T47D (cell line): ENCODE measurements around the gene ERC1.
"Not testable (repeated sequence)": the region's sequence is repeated elsewhere in the genome, so short reads cannot be mapped to it uniquely, and the experiment has no call there.

ENCODE experiments used
- DNase-seq, 2 experiments: peaks; one replicate each; pipeline versions ENCODE4 v3.0.0 to v3.0.0-alpha.2; 2011 to 2012; ENCODE audit warnings: low read depth in 1 of 2, low spot score in 1 of 2
- JUND ChIP-seq: IDR thresholded peaks from 2 replicates; pipeline ENCODE4 v1.6.1; 2012; ENCODE audit warnings: low read depth
- in situ Hi-C: cut with HindIII; loops from 2 replicates; pipeline ENCODE4 v1.10.0; 2016; ENCODE audit warnings: low sequenced_read_pairs, low pct_unique_long_range_greater_than_20kb

ERC1 gene

GRCh38 chr12:1050059-1050707, 59.2 kb downstream of the ERC1 start:
- peak in 1 of 2 experiments; percentile 77 for DNase-seq
- no peak for TF ChIP-seq JUND
- in situ Hi-C loops, result no loop called here

GRCh38 chr12:1051672-1052071, 60.6 kb downstream of the ERC1 start:
- in situ Hi-C loops, DNase-seq: not testable (repeated sequence)

- in situ Hi-C loops, result no loop called here
- no peak for TF ChIP-seq JUND
- DNase-seq, result no peak
Observed at GRCh38 chr12:1053690-1054089, 62.7 kb downstream of the ERC1 start.

GRCh38 chr12:1054117-1054870, 63.3 kb downstream of the ERC1 start:
- in situ Hi-C loops, result no loop called here
- TF ChIP-seq JUND, result no peak
- peak in 1 of 2 experiments; percentile 80 for DNase-seq

DNA sequence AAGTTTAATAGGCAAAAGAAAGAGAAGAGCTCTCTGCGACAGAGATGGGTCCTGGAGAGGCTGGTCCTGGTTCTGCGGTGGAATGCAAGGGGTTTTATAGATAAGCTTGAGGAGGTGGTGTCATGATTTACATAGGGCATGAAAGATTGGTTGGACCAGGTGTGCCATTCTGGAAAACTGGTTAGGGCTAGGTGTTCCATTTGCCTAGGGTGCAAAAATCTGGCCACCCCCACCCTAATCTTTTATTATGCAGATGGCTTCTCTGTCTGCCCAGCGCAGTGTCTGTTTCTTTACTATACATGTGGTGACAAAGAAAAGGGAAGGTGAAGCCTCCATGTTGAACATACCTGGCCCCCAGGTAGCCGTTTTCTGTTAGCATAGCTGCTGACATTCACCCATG, 65.4 kb downstream of the ERC1 start:
- in situ Hi-C loops, result no loop called here
- no peak for TF ChIP-seq JUND
- DNase-seq, result peak in 1 of 2 experiments; percentile 71

DNA sequence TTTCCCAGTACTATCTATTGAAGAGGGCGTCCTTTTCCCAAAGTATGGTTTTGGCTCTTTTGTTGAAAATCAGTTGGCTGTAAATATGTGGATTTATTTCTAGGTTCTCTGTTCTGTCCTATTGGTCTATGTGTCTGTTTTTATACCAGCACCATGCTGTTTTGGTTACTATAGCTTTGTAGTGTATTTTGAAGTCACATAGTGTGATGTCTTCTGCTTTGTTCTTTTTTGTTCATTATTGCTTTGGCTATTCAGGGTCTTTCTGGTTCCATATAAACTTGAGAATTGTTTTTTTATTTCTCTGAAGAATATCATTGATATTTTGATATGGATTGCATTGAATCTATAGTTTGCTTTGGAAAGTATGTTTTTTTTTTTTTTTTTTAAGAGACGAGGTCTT, 67.4 kb downstream of the ERC1 start:
- in situ Hi-C loops, result no loop called here
- TF ChIP-seq JUND, result no peak
- DNase-seq, result no peak

GRCh38 chr12:1059162-1059561, 68.1 kb downstream of the ERC1 start:
- no peak for DNase-seq
- in situ Hi-C loops, result no loop called here

GRCh38 chr12:1063852-1064251, 72.8 kb downstream of the ERC1 start:
- TF ChIP-seq JUND, result no peak
- DNase-seq, result no peak
- in situ Hi-C loops, result no loop called here

More at GRCh38 chr12:1059162-1059561, 68.1 kb downstream of the ERC1 start:
- no peak for TF ChIP-seq JUND

- in situ Hi-C loops, result no loop called here
- TF ChIP-seq JUND, result no peak
- no peak for DNase-seq
Observed at GRCh38 chr12:1064317-1064716, 73.3 kb downstream of the ERC1 start.

DNA sequence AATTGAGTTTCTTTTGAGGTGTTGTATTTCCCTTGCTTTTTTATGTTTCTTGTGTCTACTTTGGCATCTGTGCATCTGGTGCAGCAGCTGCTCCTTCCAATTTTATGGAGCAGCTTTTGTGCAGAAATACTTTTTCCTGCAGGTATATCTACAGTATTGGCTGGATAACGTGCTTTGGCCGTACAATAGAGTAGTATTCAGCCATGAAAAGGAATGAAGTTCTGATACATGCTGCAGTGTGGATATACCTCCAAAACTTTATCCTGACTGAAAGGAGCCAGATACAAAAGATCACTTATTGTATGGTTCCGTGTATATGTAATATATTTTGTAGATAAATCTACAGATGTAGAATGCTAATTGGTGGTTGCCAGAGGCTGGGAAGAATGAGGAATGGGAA, 74.6 kb downstream of the ERC1 start:
- in situ Hi-C loops, result no loop called here
- no peak for DNase-seq
- no peak for TF ChIP-seq JUND

DNA sequence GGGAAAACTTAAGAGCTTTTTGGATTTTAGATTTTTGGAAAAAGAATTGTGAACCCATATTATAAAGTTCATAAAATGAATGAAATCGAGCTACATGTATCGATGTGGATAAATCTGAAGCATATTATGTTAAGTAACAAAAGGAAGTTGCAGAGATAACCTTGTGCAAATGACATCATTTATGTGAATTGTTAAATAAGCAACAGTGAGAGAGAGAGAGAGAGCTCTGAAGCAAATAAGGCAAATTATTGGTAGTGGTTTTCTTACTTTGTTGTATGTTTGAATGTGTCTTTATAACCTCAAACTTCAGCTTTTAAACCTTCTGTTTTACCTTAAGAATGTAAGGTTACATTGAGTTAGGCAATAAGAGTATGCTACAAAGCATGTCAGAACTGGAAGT, 78.8 kb downstream of the ERC1 start:
- TF ChIP-seq JUND, result no peak
- no peak for DNase-seq
- in situ Hi-C loops, result no loop called here

GRCh38 chr12:1071182-1071581, 80.2 kb downstream of the ERC1 start:
- no peak for DNase-seq
- in situ Hi-C loops, result no loop called here
- TF ChIP-seq JUND, result no peak

DNA sequence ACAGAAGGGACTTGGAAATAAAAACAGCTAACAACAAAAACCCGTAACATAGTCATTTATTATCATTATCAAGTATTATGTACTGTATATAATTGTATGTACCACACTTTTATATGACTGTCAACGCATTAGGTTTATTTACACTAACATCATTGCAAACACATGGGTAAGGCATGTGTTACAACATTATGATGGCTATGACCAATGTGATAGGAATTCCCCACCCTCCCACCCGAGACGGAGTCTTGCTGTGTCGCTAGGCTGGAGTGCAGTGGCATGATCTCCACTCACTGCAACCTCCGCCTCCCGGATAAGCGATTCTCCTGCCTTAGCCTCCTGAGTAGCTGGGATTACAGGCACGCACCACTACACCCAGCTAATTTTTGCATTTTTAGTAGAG, 82.6 kb downstream of the ERC1 start:
- in situ Hi-C loops, result no loop called here
- DNase-seq, result no peak
- TF ChIP-seq JUND, result no peak
